Measurements from ENCODE around the gene ERC2. TPM values are rescaled to one million over a fixed set of nuclear protein-coding genes. Genes with fewer than 3 reads are reported as not detected.

ERC2 gene
- total and polyA plus RNA-seq, 2 of the 13 experiments (the other 11 are each of a cell fraction or from before 2014, with no cell fraction given): 0.16 to 0.22 TPM

GRCh38 chr3:55559500-55560423 is 908.5 kb downstream of the ERC2 start:
- H3K79me2 ChIP-seq (ENCODE audit: insufficient read depth, low read length): no peaks in the 10 kb centered on the region
- CTCF ChIA-PET (ENCODE audit: low intra/inter-chr PET ratio, low total read pairs): no interaction called here
- no peaks in the 10 kb centered on the region for H3K9me3 ChIP-seq (ENCODE audit: low read length)
- intact Hi-C loops (cut with micrococcal nuclease; ENCODE audit: unreplicated experiment) (no loop called here), in situ Hi-C loops (cut with HindIII; ENCODE audit: extremely low pct_ligation_motif_present, low pct_unique_long_range_greater_than_20kb) (no loop called here)
- DNase-seq (ENCODE audit: low spot score): no peak
- no peak overlapping the region for H3K9ac ChIP-seq (ENCODE audit: insufficient read depth, low read depth, low read length)
- H3K36me3 ChIP-seq (replicated peaks in 1 of 2; ENCODE audit: control insufficient read depth in 1 of 2, insufficient read depth in 2 of 2, low read length in 2 of 2): no peaks in the 10 kb centered on the region
- H3K27me3 ChIP-seq (ENCODE audit: control insufficient read depth in 1 of 2, insufficient read depth in 2 of 2, low read length in 2 of 2): no peaks in the 10 kb centered on the region
- WGBS (ENCODE audit: low lambda C conversion rate): 3% methylated on average over 7 of the region's 7 CpGs
- no peaks in the 10 kb centered on the region for H3K4me1 ChIP-seq (ENCODE audit: insufficient read depth, low read length)
- H3K4me3 ChIP-seq (replicated peaks in 1 of 3; ENCODE audit: insufficient read depth in 1 of 3, low read depth in 2 of 3, low read length in 3 of 3): no peak overlapping the region
- ATAC-seq: no peak
- no peak overlapping the region for H2AFZ ChIP-seq (ENCODE audit: low read length)
- no peak for FAIRE-seq
- H3K27ac ChIP-seq (ENCODE audit: extremely low read length, insufficient read depth, low read length): no peak overlapping the region
- POLR2A ChIA-PET: no interaction called here
- H4K20me1 ChIP-seq (ENCODE audit: insufficient read depth, low read length): no peaks in the 10 kb centered on the region
- BruUV-seq (replicated peaks): no TSS peak
- no peak overlapping the region for H3K4me2 ChIP-seq (ENCODE audit: low read depth, low read length)
- TF ChIP-seq ZNF20 (CRISPR knock-in tag; IDR thresholded peaks at IDR 0.05) (no peak), ZNF879 (CRISPR knock-in tag; IDR thresholded peaks at IDR 0.05) (no peak), ZXDC (CRISPR knock-in tag; IDR thresholded peaks at IDR 0.05) (no peak), MAFK (conservative IDR thresholded peaks at IDR 0.05 in 1 of 2, IDR thresholded peaks at IDR 0.05 in 1 of 2; ENCODE audit: low read length in 2 of 2) (peak; percentile 46 to 69; a peak in 2 of 4 replicates), MAFF (IDR thresholded peaks at IDR 0.05; ENCODE audit: low read depth, low read length) (peak; percentile 42; the same call in 1 of the 2 replicates)
